GM21786 (cell line): ENCODE results near the gene NDUFB7.
"Not testable (repeated sequence)": the region's sequence is repeated elsewhere in the genome, so short reads cannot be mapped to it uniquely, and the experiment has no call there.

Experiments used
- ATAC-seq: cut with Tn5 transposase; IDR thresholded peaks from one replicate; pipeline ENCODE4 v1.9.1; 2021; ENCODE audit not compliant: unreplicated experiment

NDUFB7 gene

GRCh38 chr19:14575428-14575980 is 3.6 kb upstream of the NDUFB7 start:
- ATAC-seq = no peak

GRCh38 chr19:14570864-14571527 is 870 bp downstream of the NDUFB7 start:
- no peak for ATAC-seq

GRCh38 chr19:14567079-14567478 is 4.8 kb downstream of the NDUFB7 start:
- ATAC-seq = no peak

GRCh38 chr19:14566712-14567077 is 5.2 kb downstream of the NDUFB7 start:
- no peak for ATAC-seq

- no peak for ATAC-seq
Measured at GRCh38 chr19:14565765-14566711, 5.8 kb downstream of the NDUFB7 start.

- no peak for ATAC-seq
Measured at GRCh38 chr19:14565298-14565679, 6.6 kb downstream of the NDUFB7 start.

GRCh38 chr19:14564652-14565297 is 7.1 kb downstream of the NDUFB7 start:
- ATAC-seq = not testable (repeated sequence)

GRCh38 chr19:14563989-14564651 is 7.7 kb downstream of the NDUFB7 start:
- no peak for ATAC-seq

GRCh38 chr19:14563590-14563926 is 8.3 kb downstream of the NDUFB7 start:
- ATAC-seq = no peak

GRCh38 chr19:14562660-14563589 is 8.9 kb downstream of the NDUFB7 start:
- no peak for ATAC-seq

GRCh38 chr19:14561847-14562351 is 10.0 kb downstream of the NDUFB7 start:
- ATAC-seq = no peak

GRCh38 chr19:14561249-14561648 is 10.6 kb downstream of the NDUFB7 start:
- no peak for ATAC-seq

GRCh38 chr19:14560776-14561108 is 11.1 kb downstream of the NDUFB7 start:
- no peak for ATAC-seq

- ATAC-seq = no peak
Measured at GRCh38 chr19:14559916-14560775, 11.7 kb downstream of the NDUFB7 start.

- ATAC-seq = no peak
Measured at GRCh38 chr19:14558370-14559066, 13.3 kb downstream of the NDUFB7 start.

- no peak for ATAC-seq
Measured at GRCh38 chr19:14556662-14557188, 15.1 kb downstream of the NDUFB7 start.

GRCh38 chr19:14555918-14556661 is 15.8 kb downstream of the NDUFB7 start:
- ATAC-seq = no peak
